Erythroblast (primary cell): ENCODE data around the gene UNC5CL.
A peak's percentile ranks its signal among the peaks of the same experiment; 100 is the strongest.

Source experiments
- DNase-seq, 2 experiments: peaks; one replicate each; lab custom pipeline; 2025; lab: John Stamatoyannopoulos, UW
- GATA1 ChIP-seq: IDR thresholded peaks from 2 replicates; pipeline ENCODE4 v1.6.1; 2011; ENCODE audit warnings: low read depth, mild to moderate bottlenecking, control low read depth, low read length, moderate library complexity
- POLR2A ChIP-seq: IDR thresholded peaks from 2 replicates; pipeline ENCODE4 v1.6.1; 2011; ENCODE audit warnings: mild to moderate bottlenecking, low read length

The UNC5CL gene

DNA sequence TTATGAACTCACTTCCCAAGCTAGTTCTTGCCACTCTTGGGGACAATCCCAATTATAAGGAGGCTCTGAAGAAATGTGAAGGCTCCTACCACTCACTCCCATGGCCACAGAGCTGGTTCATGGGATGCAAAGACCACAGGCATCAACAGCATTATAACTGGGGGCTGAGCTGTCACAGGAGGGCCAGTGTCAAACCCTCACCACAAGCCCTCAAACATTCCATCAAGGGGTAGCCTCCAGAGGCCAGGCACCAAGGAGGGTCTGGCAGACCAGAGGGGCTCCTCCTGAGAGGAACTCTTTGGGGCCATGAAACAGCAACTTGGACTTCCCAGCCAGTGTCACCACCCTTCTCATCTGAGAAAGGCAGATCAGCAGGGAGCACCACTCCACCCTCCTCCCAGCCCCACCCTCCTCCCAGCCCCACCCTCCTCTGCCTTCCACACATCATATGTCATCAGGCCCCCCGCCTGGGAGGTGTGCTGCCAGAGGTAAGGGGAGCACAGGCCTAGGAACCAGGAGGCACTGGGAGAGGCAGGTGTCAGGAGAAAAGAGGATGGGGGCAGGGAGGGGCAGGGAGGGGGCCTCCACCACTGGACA, 2.0 kb upstream of the UNC5CL start:
- peak; percentile 73 to 80 for DNase-seq
- TF ChIP-seq GATA1 (no peak), POLR2A (peak; percentile 74)

DNA sequence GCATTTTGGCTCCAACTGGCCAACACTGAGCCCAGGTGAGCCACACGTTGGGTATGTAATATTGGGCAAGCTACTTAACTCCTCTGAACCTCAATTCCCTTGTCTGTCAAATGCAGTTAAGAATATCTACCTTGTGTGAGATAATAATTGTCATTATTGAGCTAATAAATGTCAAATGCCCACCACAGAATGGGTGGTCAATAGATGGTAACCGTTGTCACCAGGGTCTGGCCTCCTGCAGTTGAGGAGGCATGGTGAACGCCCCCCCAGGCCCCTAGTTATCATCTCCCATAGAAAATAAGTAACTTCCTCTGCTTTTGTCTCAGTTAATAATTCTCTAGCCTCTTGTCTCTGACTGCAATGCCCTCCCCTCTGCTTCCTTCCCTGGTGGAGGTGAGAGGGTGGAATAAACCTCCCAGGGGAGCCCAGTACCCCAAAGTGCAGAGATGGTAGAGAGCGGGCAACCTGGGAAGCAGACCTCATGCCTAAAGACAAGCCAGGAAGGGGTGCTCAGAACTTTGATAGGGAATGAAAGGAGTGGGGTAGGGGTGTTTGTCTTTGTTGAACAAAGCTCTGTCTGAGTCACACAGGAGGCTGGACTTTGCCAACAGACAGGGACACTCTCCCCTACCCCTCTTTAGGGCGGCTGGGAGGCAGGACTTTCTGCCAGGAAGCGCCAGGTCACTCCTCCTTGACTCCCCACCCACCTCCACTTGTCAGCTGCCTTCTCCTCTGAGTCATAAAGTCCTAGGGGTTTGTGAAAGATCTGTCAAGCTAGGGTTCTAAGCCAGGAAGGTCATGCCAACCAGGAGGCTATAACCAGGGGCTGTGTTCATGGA, 1.3 kb upstream of the UNC5CL start:
- TF ChIP-seq POLR2A (no peak), GATA1 (no peak)
- DNase-seq = peak; percentile 54 to 73

DNA sequence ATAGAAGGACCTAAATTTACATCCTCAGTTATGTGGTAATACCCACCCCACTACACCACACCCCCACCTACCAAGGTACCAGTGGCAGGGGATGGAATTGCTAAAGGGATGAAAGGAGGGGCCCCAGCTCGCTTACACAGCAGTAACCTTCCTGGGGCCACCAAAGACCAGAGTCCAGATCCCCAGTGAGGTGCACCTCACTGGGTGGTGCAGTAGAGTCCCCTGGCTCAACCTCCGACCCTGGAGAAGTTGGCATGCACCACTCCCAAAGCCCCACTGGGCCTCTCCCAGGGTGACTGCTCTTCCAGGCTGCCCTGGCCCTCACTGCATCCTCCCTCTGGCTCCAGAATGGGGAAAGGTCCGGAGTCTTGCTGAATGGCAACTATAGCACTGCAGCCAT, 816 bp downstream of the UNC5CL start:
- no peak for DNase-seq
- no peak for TF ChIP-seq POLR2A
- no peak for TF ChIP-seq GATA1

DNA sequence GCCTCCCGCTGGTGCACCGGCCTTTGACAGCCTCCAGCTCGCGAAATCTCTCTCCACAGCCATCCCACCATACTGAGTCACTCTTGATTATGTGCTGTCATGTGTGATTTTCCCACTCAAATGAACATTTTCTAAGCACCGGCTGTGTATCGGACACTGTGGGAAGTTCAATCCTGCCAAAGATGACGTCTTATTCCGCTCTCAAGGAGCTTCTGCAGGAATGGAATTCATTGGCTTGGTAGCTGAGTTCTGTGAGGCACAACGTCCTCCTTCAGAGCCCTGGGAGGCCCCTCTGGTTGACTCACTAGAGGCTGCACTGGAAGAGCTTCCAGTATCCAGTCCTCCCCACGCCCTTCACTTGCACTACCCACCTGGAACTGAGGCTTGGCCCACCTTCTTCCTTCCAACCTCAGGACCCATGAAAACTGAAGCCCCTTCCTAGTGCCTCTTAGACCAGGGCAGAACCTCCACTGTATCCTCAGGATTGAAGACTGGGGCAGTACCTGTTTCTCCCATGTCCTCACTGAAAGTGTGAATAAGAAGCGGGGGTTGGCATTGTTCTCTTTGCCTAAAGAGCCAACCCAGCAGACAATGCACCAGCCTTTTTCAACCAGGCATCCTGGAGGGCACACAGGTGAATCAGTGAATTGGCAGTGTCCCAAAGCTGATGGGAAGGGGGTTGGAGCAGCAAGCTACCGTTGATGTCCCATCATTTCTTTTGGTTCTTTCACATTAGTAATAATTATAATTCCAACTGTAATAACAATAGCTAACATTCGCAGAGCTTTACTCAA, 1.7 kb downstream of the UNC5CL start:
- DNase-seq = no peak
- no peak for TF ChIP-seq POLR2A
- no peak for TF ChIP-seq GATA1

DNA sequence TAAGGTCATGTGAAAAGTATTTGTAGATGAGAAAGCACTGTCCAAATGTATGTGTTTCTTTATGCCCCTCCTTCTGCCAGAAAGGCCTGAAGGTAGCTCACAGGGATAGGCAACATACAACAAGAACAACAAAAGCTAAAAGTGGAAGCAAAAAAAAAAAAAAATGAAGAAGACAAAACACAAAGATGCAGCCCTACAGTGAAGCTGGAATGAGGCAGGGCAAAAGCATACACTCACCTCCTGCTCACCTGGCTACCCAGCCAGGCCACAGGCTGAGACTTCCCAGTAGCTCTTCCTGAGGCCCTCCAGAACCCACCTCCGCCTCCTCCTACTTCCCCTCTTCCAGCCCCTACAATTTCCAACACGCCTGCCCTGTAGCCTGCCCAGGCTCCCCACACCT, 2.4 kb downstream of the UNC5CL start:
- TF ChIP-seq POLR2A = no peak
- TF ChIP-seq GATA1 = no peak
- DNase-seq = no peak

DNA sequence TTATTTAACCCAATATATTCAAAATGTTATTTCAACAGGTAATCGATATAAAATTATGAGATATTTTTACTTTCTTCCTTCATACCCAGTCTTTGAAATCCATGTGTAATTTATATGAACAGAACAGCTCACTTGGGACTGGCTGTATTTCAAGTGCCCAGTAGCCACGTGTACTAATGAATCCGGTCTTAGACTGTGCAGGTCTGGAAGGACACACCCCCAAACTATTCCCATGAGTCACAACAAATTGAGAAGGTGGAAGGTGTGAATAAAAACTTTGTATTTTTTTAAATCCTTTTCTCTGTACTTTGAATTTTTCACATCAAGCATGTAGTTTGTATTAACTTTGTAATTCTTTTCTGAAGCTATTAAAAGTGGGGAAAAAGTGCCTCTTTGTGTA, 2.8 kb downstream of the UNC5CL start:
- TF ChIP-seq GATA1 (no peak), POLR2A (no peak)
- no peak for DNase-seq

DNA sequence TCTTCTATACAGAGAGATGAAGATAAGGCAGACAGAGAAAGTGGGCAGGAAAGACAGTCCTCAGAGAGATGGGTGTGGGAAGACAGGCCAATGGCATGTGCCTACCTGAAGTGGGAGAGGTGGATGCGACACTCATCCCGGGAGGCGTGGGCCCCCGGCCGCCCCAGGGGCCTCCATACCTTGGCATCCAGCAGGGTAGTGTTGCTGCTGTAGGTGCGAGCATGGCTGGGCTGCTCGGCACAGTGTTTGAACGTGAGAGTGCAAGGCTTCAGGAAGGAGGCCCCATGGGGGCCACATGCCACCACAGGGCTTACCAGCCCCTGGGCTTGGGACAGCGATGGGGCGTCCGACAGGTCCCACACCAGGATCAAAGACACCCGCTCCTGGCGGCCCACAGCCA, 5.2 kb downstream of the UNC5CL start:
- TF ChIP-seq POLR2A = no peak
- no peak for TF ChIP-seq GATA1
- no peak for DNase-seq

DNA sequence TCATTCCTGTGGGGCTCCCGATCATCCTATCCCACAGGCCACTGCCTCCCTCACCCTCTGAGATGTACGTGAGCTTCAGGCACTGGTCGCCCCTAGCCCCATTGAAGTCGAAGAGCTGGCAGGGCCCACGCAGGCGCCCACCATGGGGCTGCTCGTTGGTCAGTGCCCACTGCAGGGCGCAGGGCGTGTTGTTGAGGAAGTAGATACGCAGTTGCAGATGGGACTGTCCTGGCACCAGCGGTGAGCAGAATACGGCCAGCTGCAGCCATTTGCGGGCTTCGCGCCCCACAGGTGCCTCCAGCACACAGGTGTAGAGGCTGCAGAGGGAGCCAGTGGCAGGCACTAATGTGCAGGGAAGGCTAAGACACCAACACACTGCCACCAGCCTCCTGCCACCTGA, 6.2 kb downstream of the UNC5CL start:
- no peak for DNase-seq
- no peak for TF ChIP-seq GATA1
- TF ChIP-seq POLR2A = no peak

DNA sequence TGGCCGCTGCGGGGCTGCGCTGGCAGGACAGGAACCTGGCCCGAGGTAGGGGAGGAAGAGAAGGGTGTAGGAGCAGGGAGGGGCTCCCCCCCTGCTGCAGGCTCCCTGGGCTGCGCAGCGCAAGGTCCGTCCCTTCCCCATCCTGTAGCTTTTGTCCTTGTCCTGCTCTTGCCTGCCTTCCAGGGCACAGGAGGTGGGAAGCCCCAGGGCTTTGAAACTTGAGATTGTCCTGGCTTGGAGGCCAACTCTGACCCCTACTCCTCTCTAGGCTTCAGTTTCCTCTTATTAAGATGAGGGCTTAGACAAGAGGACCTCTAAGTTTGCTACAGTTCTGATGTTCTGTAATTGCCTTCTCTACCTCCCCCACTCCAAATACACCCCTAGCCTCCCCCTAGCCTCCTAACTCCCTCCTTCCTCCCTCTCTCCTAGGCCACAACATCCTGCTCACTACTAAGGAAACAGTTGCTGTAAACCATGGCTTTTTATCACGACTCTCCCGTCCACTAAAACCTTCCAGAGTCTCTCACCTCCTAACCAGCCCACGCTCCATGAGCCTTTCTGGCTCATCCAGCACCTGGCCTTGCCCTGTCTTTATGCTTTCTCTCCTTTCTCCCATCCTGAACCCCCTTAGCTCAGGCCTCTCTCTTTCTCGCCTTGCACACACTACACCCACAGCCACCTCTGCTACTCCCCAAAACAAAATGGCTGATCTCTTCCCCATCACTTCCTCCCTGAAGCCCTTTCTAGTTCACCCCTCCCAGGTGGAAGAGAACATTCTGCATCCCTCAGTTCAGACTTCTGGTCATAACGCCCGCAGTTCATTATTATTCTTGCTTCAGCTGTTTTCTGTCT, 10.2 kb downstream of the UNC5CL start:
- no peak for DNase-seq
- TF ChIP-seq POLR2A (no peak), GATA1 (no peak)

DNA sequence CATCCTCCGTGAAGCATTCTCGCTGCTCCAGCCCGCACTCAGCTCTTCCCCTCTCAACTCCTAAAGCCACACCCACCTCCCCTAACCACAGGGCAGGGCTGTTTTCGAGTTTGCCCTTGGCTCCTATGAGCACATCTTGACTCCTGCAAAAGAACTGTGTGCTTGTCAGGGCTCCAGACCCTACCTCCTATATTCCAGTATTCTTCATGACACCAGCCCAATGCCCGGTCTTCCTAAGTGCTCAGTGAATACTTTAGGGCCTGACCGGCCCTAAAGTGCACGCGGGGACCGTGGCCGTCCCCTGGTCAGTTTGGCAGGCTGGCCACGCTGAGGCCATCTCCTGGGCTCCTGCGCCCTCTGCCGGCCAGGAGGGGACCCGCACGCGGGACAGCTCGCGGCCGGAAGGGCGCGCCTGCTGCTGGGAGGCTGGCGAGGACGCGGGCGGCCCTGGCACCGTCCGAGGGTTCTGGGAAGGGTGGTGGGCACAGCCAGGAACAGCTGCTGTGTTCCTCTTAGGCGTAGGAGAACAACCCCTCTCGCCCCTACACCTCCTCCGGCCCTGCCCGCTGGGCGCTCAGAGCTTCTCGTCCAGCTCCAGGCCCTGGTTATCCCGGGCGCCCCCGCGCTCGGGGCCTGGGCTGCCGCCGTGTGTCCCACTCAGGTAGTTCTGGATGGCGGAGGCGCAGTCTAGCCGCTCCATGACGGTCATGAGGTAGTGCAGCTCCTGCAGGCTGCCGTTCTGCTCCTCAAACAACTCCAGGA, 11.0 kb downstream of the UNC5CL start:
- peak; percentile 82 to 89 for DNase-seq
- no peak for TF ChIP-seq GATA1
- peak; percentile 88 for TF ChIP-seq POLR2A

DNA sequence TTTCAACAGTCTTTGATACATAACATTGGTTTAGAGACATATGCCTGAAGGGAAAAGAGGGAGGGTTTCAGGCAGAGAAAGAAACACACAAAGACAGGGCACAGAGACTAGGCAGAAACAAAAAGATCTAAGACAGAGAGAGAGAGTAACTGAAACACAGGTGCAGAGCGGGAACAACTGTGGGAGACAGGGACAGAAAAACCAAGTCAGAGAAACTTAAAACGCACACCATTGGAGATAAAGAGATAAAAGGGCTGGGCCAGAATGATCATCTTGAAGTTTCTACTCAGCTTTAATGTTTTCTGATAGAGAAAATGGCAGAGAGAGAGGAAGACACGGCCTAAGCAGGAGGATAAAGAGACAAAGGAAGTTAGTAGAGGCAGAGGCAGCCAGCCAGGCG, 11.8 kb downstream of the UNC5CL start:
- DNase-seq = no peak
- TF ChIP-seq POLR2A (no peak), GATA1 (no peak)

DNA sequence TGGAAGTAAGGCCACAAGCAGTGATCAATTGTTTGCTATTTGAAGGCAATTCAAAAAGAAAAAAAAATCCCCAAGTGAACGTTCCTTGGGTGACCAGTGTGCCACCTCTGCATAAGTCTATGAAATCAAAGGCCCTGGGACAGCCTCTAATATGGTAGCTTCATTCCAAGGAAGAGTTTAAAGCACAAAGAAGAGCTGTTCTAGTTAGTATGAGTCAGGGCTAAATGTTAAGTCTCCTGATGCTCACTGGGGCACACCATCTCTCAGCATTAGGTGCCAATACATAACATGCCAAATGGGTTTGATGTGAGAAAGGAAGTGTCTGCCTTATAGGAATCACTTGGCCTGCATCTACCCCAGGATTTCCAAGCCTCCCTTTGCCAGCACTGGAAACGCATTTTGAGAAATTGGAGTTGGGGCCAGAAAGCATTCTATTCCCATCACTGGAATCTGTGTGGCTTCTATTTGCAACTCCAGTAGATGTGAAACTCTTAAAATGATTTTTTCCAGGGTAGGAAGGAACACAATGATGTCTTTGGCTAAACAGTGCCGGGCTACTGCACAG, 13.0 kb downstream of the UNC5CL start:
- TF ChIP-seq GATA1 (no peak), POLR2A (no peak)
- DNase-seq = no peak
